ENCODE measurements around the gene NAT16.

- TF ChIP-seq CTCF (conservative IDR thresholded peaks at IDR 0.05; ENCODE audit: low read depth in 2 of 2) (no peak), ETS1 (IDR thresholded peaks at IDR 0.05) (no peak), REST (IDR thresholded peaks at IDR 0.05; ENCODE audit: unreplicated experiment) (no peak), POLR2AphosphoS5 (IDR thresholded peaks at IDR 0.05; ENCODE audit: low read depth) (no peak), EZH2 (IDR thresholded peaks at IDR 0.05; ENCODE audit: low read depth, unreplicated experiment) (no peak), STAT1 (IDR thresholded peaks at IDR 0.05; ENCODE audit: unreplicated experiment) (no peak), EZH2phosphoT487 (IDR thresholded peaks at IDR 0.05; ENCODE audit: unreplicated experiment) (no peak), ZNF114 (CRISPR knock-in tag; IDR thresholded peaks at IDR 0.05) (no peak), CREB1 (CRISPR knock-in tag; IDR thresholded peaks at IDR 0.05; ENCODE audit: low read depth) (0 out of 2 replicates have a peak, but pooled peaks have one; percentile 13)
Measured at GRCh38 chr7:101121991-101122932, 57.8 kb downstream of the NAT16 start.
